Calu3 (cell line): ENCODE measurements around the gene REELD1. TPM values are rescaled to one million over a fixed set of nuclear protein-coding genes. Genes with fewer than 3 reads are reported as not detected.
A peak's percentile ranks its signal among the peaks of the same experiment; 100 is the strongest.

Experiments used
- BruUV-seq: library from RNA; stranded (reverse); fragments of 400-500 nt; replicated peaks from 2 replicates; lab custom pipeline; 2021; lab: Mats Ljungman, UMichigan
- CTCF ChIA-PET: fragments of 300-600 bp; sonication (Branson Sonifier 250); formaldehyde crosslinking; loops from one replicate; lab custom pipeline; 2022; ENCODE audit warnings: antibody characterized with exemption; lab: Charles Lee
- DNase-seq: peaks from one replicate; pipeline ENCODE4 v3.0.0; 2022
- H3K27ac Mint-ChIP-seq: one replicate; pipeline ENCODE4 v1.8.0; 2022; ENCODE audit warnings: mixed read lengths; ENCODE audit not compliant: unreplicated experiment
- H3K27me3 Mint-ChIP-seq: one replicate; pipeline ENCODE4 v1.8.0; 2022; ENCODE audit warnings: mixed read lengths; ENCODE audit not compliant: unreplicated experiment
- H3K36me3 Mint-ChIP-seq: one replicate; pipeline ENCODE4 v1.8.0; 2022; ENCODE audit warnings: mild to moderate bottlenecking, moderate library complexity, mixed read lengths; ENCODE audit not compliant: insufficient read depth, unreplicated experiment
- H3K4me1 Mint-ChIP-seq: one replicate; pipeline ENCODE4 v1.8.0; 2022; ENCODE audit warnings: mild to moderate bottlenecking, low read depth, mixed read lengths; ENCODE audit not compliant: unreplicated experiment
- H3K4me3 Mint-ChIP-seq: one replicate; pipeline ENCODE4 v1.8.0; 2022; ENCODE audit warnings: mild to moderate bottlenecking, low read depth, moderate library complexity, mixed read lengths; ENCODE audit not compliant: unreplicated experiment
- H3K9me3 Mint-ChIP-seq: one replicate; pipeline ENCODE4 v1.8.0; 2022; ENCODE audit warnings: low read depth, mixed read lengths; ENCODE audit not compliant: unreplicated experiment
- intact Hi-C: fragments of 100-400 bp; cut with micrococcal nuclease; formaldehyde crosslinking; loops from one replicate; pipeline ENCODE4 v1.10.0; 2022; ENCODE audit not compliant: unreplicated experiment
- total RNA-seq: library from RNA; stranded (reverse); gene quantifications from 2 replicates; pipeline ENCODE4 v1.2.3, GENCODE V29; 2022
- TF ChIP-seq, protein P1 (sequence below): fragments of 200-600 bp; IDR thresholded peaks from one replicate; pipeline ENCODE4 v1.8.0; 2022; ENCODE audit warnings: antibody characterized with exemption; ENCODE audit not compliant: unreplicated experiment

REELD1 gene
- total RNA-seq, 1 experiment from 2014 or later, result not detected

- intact Hi-C loops, result no loop called here
- Mint-ChIP-seq H3K4me1 (no peaks in the 10 kb centered on the region), H3K36me3 (no peaks in the 10 kb centered on the region), H3K27me3 (no peaks in the 10 kb centered on the region), H3K4me3 (no peak overlapping the region), H3K9me3 (no peaks in the 10 kb centered on the region), H3K27ac (no peak overlapping the region)
- BruUV-seq, result no TSS peak
- CTCF ChIA-PET, result no interaction called here
- TF ChIP-seq, protein P1, sequence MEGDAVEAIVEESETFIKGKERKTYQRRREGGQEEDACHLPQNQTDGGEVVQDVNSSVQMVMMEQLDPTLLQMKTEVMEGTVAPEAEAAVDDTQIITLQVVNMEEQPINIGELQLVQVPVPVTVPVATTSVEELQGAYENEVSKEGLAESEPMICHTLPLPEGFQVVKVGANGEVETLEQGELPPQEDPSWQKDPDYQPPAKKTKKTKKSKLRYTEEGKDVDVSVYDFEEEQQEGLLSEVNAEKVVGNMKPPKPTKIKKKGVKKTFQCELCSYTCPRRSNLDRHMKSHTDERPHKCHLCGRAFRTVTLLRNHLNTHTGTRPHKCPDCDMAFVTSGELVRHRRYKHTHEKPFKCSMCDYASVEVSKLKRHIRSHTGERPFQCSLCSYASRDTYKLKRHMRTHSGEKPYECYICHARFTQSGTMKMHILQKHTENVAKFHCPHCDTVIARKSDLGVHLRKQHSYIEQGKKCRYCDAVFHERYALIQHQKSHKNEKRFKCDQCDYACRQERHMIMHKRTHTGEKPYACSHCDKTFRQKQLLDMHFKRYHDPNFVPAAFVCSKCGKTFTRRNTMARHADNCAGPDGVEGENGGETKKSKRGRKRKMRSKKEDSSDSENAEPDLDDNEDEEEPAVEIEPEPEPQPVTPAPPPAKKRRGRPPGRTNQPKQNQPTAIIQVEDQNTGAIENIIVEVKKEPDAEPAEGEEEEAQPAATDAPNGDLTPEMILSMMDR, result no peak
- DNase-seq, result no peak
Observed at GRCh38 chr4:146212781-146213180, 1.6 kb upstream of the REELD1 start.

DNA sequence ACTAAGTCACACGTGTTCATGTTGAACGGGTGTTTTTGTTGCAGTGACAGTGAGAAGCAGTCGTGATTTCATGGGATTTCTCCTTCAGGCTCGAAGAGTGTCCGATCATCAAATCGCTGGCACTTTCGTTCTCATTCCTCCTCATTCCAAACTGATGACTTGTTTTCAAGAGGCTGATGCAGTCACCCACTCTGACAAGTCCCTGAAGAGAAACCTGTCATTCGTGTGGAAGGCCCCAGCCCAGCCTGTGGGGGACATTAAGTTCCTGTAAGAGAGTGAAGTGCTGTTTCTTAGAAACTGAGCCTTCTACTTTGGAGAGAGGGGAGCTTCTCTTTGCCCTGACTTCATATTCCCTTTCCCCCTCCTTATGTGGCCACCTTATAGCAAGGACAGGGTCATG lies 8.0 kb downstream of the REELD1 start:
- Mint-ChIP-seq H3K27ac (no peak overlapping the region), H3K4me1 (no peaks in the 10 kb centered on the region), H3K36me3 (no peaks in the 10 kb centered on the region), H3K9me3 (no peaks in the 10 kb centered on the region), H3K4me3 (peak overlapping the region; percentile 47), H3K27me3 (no peaks in the 10 kb centered on the region)
- peak; percentile 16 for DNase-seq
- TF ChIP-seq, protein P1, result no peak
- BruUV-seq, result no TSS peak
- intact Hi-C loops, result no loop called here
- CTCF ChIA-PET, result no interaction called here

DNA sequence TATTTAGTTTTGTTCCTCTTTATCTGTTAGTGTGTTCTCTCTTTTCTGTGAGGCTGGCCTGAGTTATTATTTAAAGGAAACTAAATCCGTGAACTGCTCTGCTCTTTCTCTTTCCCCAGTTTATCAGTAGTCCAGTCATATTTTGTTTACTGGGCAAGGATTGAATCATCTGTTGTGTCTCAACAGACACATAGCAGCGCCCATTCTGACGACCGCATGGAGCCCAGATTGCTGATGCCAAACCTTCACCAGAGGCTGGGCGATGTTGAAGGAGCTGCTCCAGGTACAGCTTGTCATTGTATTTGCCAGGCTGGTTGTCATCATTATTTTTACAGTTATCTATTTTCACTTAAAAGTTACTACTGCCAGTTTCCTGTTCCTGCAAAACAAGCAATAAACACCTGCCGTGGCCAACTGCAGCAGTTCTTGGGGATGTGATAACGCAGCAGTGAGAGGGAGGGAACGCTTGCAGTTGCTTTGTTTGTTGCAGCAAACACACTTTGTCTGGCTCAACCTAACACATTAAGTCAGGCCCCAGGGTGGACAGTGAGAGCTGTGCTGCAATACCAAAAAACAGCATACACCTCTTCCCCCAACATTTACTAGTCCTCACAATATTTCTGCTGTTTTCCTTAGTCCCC lies 10.1 kb downstream of the REELD1 start:
- Mint-ChIP-seq H3K4me3 (no peak overlapping the region), H3K9me3 (no peaks in the 10 kb centered on the region), H3K36me3 (no peaks in the 10 kb centered on the region), H3K27me3 (no peaks in the 10 kb centered on the region), H3K27ac (no peak overlapping the region), H3K4me1 (no peaks in the 10 kb centered on the region)
- CTCF ChIA-PET, result no interaction called here
- no peak for DNase-seq
- TF ChIP-seq, protein P1, result no peak
- intact Hi-C loops, result no loop called here
- no TSS peak for BruUV-seq

GRCh38 chr4:146229406-146229805 lies 15.1 kb downstream of the REELD1 start:
- CTCF ChIA-PET, result no interaction called here
- Mint-ChIP-seq H3K36me3 (no peaks in the 10 kb centered on the region), H3K4me3 (no peak overlapping the region), H3K9me3 (no peaks in the 10 kb centered on the region), H3K27me3 (no peaks in the 10 kb centered on the region), H3K4me1 (peaks cover 10% of the 10 kb centered on the region), H3K27ac (no peak overlapping the region)
- intact Hi-C loops, result no loop called here
- no TSS peak for BruUV-seq
- TF ChIP-seq, protein P1, result no peak
- no peak for DNase-seq
